Measurements from ENCODE around the gene CTNNA1.
"Not testable (repeated sequence)": the region's sequence is repeated elsewhere in the genome, so short reads cannot be mapped to it uniquely, and the experiment has no call there.

DNA sequence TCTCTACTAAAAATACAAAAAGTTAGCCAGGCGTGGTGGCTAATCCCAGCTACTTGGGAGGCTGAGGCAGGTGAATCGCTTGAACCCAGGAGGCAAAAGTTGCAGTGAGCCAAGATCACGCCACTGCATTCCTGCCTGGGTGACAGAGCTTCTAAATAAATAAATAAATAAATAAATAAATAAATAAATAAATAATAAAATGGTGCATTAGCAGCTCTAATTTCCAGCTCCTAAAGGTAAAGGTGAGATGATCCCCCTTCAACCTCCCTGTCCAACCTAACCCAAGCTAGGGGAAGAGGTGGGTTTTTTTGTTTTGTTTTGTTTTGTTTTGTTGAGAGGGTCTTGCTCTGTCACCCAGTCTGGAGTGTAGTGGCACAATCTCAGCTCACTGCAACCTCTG lies 49.4 kb upstream of the CTNNA1 start:
- TF ChIP-seq YY1 (IDR thresholded peaks at IDR 0.05; ENCODE audit: insufficient read depth, insufficient read length); ZNF274 (IDR thresholded peaks at IDR 0.05; ENCODE audit: low read depth, low read length); SUZ12 (IDR thresholded peaks at IDR 0.05; ENCODE audit: extremely low read depth, insufficient read depth, insufficient read length): not testable (repeated sequence)
